OCI-M1 (cell line): ENCODE data around the gene NMNAT3.

ENCODE experiments used
- DNase-seq: peaks from one replicate; lab custom pipeline; 2025; lab: John Stamatoyannopoulos, UW

NMNAT3 gene

DNA sequence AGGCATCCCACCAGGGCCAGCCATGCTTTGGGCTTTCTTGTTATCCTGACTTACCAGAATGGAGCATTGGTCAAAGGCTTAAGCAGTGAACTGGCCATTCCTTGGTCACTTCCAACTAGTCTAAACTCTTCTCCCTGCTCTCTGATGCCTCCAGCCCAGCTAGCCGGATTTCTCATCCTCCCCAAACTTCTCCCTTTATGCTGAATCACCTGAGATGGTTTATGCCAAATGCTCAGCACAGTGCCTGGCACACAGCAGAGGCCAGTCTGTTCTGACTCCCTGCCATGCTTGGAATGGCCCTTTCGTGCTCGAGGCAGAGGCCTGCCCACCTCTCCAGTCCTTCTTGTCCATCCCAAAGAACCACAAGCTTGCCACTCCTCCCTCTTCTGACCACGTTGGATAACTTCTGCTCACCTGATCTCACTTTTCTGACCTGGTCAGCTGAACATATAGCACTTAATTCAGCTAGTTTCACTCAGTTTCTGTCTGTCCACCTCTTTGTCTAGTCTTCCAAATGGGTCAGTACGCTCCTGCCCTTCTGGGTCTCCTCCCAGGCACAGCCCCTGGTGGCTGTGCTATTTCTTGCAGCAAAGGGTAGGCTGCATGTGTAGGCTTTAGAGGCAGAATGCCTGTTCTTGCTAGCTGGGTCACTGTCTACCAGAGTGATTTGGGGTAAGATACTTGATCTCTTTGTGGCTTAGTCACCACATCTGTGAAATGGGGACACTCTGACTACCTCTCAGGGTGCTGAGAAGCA lies 136.1 kb downstream of the NMNAT3 start:
- no peak for DNase-seq

- DNase-seq, result peak; percentile 8
These were observed 136.9 kb downstream of the NMNAT3 start for GRCh38 chr3:139540651-139541531.

GRCh38 chr3:139538733-139539132 lies 139.0 kb downstream of the NMNAT3 start:
- no peak for DNase-seq

- DNase-seq, result no peak
These were observed 139.8 kb downstream of the NMNAT3 start for GRCh38 chr3:139537795-139538621.

DNA sequence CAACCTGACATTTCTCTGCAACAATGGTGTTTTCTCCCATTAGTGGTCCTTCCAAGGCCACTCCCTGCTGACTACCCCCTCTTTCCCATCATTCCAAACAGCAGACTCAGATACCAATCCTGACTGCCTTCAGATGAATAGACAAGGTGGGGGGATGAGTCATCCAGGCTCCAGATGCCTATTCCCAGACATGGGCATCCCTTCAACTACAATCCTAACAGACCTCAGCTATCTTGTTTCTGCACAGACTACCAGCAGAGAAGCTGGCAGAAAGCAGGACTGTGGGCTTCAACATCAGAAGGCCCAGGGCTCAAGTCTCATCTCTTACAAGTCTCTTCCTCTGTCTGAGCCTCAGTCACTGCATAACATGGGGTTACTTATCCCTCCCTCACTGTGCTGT lies 140.4 kb downstream of the NMNAT3 start:
- DNase-seq, result no peak

DNA sequence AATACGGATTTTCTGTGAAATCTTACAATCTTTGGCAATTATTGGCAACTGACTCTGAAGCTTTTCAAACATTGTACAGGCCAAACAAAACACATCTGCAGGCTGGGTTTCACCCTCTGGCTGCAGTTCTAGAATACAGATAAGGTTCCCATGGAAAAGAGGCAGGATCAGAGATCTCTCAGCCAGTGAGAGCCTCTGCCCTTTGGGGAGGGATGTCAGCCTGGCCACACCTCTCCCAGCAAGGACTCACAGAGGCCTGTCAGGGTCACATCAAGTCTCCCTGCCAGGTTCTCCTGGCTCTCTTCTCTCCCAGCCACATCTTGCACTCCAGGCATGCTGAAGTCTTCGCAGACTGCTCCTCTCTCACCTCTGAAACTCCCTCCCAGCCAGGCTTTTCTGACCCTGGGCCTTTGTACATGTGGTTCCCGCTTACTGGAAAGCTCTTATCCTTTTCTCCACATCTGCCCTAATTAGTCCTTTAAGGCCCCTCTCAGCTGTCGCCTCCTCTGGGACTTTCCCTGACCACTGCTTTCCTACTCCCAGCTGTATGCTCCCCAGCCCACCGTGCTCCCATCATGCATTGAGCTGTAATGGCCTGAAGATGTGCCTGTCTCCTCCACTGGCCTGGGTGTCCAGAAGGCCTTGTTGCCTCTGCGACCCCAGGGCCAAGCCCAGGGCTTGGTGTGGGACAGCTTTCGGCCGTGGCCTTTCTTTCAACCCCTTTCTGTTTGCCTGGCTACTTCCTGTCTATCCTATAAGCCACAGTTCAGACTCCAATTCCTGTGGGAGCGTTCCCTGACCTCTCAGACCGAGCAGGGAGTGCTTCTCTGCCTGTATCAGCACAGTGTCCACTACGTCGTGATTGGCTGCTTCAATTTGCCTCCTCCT lies 142.5 kb downstream of the NMNAT3 start:
- DNase-seq, result peak; percentile 50

DNA sequence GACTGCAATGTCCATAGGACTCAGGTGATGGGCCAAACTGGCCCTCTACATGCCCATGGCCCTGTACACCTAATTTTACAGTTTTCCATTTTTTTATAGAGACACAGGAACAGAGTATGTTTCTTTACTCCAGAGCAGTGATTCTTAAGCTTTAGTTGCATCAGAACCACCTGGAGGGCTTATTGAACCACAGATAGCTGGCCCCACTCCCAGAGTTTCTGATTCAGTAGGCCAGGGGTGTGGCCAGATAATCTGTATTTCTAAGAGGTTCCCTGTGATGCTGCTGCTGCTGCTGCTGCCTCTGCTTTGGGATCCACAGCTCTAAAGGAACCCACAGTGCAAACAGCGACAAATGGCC lies 143.3 kb downstream of the NMNAT3 start:
- peak; percentile 27 for DNase-seq

GRCh38 chr3:139533781-139534454 lies 143.9 kb downstream of the NMNAT3 start:
- no peak for DNase-seq

GRCh38 chr3:139532976-139533375 lies 144.8 kb downstream of the NMNAT3 start:
- no peak for DNase-seq

DNA sequence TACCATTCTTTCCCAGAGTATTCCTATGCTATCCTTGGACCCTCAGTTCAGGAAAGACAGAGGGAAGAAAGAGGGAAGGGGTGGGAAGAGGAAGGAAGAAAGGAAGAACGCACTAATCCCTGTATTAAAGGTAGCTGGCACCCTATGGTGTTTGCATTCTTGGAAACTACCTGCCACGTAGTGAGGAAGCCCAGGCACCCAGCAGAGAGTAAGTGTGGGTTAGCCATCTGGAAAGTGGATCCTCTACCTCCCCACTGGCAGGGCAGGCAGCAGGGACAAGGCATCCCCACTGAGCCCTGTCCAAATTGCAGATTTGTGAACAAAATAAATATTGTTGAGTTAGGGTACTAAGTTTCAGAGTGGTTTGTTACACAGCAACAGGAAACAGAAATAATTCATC lies 147.1 kb downstream of the NMNAT3 start:
- no peak for DNase-seq

DNA sequence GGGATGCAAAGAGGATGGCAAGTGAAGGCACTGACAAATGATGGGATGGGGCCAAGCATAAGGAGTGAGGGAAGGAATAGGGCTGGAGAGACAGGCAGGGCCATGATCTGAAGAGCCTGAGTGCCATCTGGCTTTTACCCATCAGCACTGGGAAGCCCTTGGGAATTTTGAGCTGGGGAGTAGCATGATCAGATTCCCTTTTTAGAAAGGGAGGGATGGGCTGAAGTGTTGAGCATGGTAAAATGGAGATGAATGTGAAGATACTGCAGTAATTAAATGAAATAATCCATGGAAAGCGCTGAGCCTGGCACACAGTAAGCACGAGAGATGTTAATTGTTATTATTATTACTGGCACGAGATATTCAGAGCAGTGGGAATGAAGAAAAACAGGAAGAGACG lies 148.1 kb downstream of the NMNAT3 start:
- no peak for DNase-seq

DNA sequence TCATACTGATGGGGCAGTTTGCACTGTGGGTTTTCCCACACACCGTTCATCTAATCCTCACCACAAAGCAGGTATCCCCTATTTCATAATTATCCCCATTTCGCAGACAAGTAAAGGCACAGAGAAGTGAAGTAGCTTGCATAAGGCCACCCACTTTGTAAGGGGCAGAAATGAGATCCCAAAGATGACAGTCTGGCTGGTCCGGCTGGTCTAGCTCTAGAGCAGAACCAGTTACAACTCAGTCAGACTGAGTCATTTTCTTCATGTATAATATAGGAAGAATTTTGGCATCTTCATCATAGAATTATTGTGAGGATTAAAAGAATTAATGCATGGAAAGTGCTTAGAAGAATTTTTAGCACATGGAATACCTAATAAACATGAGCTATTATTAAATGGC lies 148.8 kb downstream of the NMNAT3 start:
- no peak for DNase-seq

- DNase-seq, result no peak
These were observed 149.5 kb downstream of the NMNAT3 start for GRCh38 chr3:139528281-139528680.

DNA sequence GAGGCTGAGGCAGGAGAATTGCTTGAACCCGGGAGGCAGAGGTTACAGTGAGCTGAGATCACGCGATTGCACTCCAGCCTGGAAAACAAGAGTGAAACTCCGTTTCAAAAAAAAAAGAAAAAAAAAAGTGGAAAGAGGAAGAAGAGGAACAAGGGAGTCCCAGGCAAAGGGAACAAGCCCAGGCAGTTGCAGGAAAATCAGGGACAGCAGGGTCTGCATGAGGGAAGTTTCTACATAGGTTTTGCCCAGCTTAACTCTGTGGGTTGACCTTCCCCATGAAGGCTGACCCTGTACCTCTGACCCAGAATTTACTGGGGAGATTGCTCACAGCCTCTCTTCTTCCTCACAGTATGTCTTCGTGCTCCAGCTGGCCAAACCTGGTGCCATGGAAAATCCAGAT lies 150.5 kb downstream of the NMNAT3 start:
- DNase-seq, result no peak

DNA sequence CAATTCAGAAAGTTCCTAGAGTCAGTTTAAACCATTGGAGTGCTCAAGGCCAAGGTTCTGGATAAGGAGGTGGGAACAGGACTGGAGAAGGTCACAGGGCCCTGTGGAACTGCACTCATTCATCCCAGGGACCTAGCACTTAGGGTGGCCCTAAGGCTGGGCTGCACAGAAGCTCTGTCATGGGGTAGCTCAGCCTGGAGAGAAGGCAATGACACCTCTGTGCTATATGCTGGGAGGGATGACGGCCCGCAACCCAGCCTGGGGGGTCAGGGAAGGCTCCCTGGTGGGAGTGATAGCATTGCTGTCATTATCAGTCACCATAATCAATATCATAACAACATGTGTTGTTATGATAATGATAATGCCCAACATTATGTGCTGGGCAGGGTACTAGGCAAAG lies 151.6 kb downstream of the NMNAT3 start:
- no peak for DNase-seq

- no peak for DNase-seq
These were observed 152.7 kb downstream of the NMNAT3 start for GRCh38 chr3:139524841-139525636.

DNA sequence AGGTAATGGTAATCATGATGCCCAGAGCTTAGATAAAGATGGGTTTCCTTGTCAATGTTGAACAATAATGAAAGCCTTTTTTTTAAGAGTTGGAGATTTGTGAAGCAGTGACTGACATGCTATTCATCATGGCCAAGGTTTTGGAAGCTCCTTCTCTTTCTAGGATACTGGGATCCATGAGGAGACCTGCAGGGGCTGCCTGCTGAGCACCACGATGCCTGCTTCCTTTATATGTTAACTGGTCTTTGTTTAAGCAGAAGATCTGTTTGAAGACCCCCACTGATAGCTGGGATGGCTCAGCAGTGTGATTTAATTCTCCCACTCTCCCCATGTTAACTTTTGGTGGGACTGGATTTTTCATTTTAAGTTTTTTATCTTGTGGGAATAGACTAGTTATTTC lies 154.1 kb downstream of the NMNAT3 start:
- DNase-seq, result no peak

- DNase-seq, result no peak
These were observed 154.6 kb downstream of the NMNAT3 start for GRCh38 chr3:139523166-139523565.

DNA sequence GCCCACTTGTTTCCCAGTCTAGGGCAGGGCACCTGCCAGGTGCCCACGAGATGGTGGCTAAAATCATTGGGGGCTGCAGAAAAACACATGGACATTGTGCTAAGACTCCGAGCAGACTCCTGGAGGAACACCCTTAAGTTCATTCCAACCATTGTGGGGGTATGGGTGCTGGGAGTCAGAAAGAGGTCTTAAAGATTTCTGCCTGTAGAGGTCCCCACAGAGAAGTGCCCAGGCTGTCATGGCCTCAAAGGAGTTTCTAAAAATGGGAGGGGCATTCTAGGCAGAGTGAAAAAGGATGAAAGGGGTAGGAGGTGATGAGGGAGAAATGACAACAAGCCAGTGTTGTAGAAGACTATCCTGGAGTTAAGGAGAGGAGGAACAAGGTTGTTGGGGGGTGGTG lies 155.4 kb downstream of the NMNAT3 start:
- DNase-seq, result peak; percentile 13

DNA sequence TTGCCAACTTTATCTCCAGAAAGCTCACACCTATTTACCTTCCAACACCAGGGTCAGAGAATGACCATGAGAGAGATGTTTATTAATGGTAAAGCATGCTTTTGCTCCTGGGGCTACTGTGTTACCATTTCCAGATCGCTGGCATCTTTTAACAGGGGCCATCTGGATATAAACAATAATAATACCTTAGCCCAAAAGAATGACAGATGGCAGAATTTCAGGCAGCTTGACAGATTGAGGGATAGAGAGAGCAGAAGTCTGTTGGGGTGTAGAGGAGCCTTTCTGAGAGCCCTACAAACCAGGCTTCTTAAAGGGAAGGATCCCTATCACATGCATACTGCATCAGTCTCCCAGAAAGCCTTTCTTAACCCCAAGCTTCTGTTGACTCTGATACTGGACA lies 156.0 kb downstream of the NMNAT3 start:
- DNase-seq, result no peak
